GM21825 (cell line): ENCODE measurements around the gene NUP98.
"Not testable (repeated sequence)": the region's sequence is repeated elsewhere in the genome, so short reads cannot be mapped to it uniquely, and the experiment has no call there.

ENCODE experiments used
- ATAC-seq: cut with Tn5 transposase; IDR thresholded peaks from one replicate; pipeline ENCODE4 v1.9.1; 2021; ENCODE audit warnings: mild to moderate bottlenecking, moderate library complexity; ENCODE audit not compliant: unreplicated experiment

The NUP98 gene

DNA sequence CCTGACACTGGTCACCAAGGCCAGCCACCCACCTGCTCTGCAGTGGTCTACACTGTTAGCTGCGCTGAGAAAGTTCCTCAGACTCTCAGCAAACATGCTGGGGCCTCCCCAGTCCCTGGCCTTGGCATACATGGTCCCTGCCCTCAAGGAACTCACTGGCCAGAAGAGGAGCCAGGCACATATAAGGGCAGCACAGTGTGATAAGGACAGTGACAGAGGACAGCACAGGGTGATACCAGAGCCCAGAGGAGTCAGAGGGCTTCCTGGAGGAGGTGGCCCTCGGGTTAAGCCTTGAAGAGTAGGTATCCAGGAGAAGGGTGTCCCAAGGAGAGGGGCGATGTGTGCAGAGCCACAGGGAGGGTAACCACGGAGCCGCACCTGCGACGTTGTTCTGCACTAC lies 151.8 kb downstream of the NUP98 start:
- no peak for ATAC-seq

DNA sequence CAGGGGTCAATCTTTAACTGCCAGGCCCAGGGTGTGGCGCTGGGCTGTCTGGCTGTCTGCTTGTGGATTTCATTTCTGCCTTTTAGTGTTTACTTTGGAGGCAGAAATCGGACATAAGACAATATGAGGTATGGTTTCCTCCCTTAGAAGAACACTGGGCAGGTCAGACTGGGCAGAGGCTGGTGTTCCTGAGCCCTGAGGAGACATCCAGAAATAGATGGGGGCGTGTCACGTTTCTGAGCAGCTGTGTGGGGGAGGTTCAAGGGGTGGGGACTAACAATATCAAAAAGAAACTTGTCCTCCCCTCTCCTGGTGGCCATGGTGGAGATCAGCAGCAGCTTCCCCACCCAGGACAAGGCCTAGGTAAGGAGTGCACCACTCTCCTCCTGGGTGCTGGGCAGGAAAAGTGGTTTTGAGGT lies 152.5 kb downstream of the NUP98 start, which contains the start of gene ART1:
ART1 (plus strand) TSS at position 312 of the 419 bp plus-strand sequence. CDS start 14,086 bp downstream, outside the sequence.
- no peak for ATAC-seq

- not testable (repeated sequence) for ATAC-seq
Observed at GRCh38 chr11:3643102-3643546, 154.2 kb downstream of the NUP98 start.

GRCh38 chr11:3642071-3642951 lies 155.0 kb downstream of the NUP98 start:
- no peak for ATAC-seq

DNA sequence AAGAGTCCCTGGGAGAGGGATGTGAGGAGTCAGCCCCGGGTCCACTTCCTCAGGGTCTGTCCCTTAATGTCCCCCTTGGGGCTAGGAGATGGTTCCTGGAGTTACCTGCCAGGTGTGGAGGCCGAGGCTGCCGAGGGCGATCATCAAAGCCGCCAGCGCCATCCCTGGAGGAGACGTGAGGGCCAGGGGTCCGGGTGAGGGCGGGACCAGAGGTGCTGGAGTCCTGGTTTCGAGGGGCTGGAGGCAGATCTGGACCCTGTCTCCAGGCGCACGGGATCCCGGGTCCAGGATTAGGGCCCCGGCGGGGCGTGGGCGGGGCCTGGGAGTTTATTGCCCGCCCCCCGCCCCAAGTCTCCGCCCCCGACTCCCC lies 155.7 kb downstream of the NUP98 start, which contains the start of gene ART5:
ART5 (minus strand) TSS at position 292 of the 370 bp plus-strand sequence; CDS start at position 162, 130 bp downstream.
- no peak for ATAC-seq

GRCh38 chr11:3641191-3641590 lies 156.2 kb downstream of the NUP98 start:
- ATAC-seq, result no peak

DNA sequence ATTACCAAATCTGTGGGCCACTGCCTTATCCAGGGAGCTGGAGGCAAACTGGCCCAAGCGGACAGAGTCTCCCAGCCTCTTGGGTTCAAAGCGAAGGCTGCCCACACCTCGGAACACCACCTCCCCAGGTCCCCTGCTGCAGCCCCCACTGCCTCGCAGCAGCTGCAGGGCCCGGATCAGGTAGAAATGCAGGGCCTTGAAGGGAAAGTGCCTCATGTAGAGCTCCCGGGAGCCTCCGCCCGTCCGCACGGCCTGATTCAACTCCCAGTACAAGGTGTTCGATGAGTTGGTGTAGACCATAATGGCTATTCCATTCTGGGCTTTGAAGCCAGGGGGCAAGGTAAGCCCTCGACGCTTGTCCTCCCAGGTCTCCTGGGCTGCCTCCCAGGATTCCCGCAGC lies 157.5 kb downstream of the NUP98 start:
- ATAC-seq, result no peak

DNA sequence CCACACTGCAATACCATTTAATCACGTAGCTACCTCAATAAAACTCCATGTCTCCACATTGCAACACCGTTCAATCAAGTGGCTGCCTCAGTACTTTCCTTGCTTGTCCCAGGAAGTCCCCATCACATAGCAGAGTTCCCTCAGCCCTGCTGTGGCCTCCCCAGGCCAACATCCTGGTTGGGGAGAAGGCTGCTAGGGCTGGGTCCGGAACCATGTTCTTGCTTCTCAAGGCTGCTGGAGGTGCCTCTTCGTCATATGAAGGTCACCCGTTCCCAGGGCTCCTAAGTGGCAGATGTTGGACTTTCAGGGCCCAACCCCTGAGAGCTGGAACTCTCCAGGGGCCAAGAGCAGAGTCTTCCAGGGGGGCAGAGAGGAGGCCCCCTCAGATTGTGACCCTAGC lies 158.8 kb downstream of the NUP98 start:
- ATAC-seq, result no peak

- ATAC-seq, result no peak
Observed at GRCh38 chr11:3637201-3637600, 160.2 kb downstream of the NUP98 start.

- no peak for ATAC-seq
Observed at GRCh38 chr11:3635641-3636375, 161.5 kb downstream of the NUP98 start.

- ATAC-seq, result no peak
Observed at GRCh38 chr11:3632070-3632660, 165.2 kb downstream of the NUP98 start.

DNA sequence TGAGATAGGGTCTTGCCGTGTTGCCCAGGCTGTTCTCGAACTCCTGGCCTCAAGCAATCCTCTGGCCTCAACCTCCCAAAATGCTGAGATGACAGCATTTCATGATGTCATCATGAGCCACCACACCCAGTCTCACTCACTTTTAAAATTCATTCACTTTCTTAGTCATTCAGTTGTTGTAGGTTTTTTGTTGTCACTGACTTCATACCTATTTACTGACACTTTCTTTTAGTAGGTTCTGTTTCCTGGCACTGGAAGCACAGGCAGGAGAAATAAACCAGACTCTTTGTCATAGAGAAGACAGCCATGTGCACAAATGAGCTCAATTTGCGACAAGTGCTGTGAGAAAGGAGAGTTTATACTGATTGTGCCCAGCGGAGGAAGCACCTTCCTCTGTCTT lies 166.0 kb downstream of the NUP98 start:
- no peak for ATAC-seq

DNA sequence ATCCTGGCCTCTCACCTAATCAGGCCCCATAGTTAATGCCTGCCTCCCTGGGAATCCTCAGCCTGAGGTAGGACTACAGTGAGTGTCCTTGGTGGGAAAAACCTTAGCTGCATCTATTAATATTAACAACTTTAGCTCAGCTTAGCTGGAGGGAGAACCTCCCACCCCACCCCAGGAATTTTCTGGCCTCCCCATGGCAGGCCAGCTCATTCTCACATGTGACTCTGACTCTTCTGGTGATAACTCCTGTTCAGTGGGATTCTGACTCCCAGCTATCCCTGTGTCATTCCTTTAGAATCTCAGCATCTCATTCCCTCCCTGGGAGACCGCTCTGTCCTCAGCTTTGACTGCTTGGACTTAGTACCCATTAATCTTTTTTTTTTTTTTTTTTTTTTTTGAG lies 170.1 kb downstream of the NUP98 start:
- no peak for ATAC-seq

DNA sequence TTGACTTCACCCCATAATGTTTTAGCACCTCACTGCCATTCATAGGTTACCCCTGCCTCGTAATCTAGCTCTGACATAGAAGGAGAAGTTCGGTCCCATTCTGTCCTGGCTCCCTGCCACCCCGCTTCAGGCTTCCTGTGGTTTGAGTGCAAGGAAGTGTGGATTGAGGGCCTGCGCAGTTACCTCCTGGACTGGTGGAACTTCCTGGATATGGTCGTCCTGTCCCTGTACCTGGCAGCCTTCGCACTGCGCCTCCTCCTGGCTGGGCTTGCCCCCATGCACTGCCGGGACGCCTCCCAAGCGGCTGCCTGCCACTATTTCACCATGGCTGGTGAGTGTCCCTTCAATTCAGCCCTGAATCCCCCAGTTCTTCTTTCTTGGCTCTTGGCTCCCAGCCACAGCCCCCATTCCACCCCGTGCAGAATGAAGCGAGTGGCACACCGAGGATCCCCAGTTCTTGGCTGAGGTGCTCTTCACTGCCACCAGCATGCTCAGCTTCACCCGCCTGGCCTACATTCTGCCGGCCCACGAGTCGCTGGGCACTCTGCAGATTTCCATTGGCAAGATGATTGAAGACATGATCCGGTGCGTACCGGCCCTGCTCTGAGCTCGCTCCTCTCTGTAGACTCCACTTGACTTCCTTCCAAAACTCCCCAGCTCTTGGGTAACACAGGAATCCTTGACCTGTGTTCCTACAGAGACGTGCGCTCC lies 170.9 kb downstream of the NUP98 start:
- ATAC-seq, result no peak
